Kidney (tissue), 14 donors: ENCODE measurements around the gene NTRK2. TPM values are rescaled to one million over a fixed set of nuclear protein-coding genes. Genes with fewer than 3 reads are reported as not detected.

Experiments
- DNase-seq, 5 donors: peaks; one replicate each; pipeline ENCODE4 v3.0.0-alpha.2; 2013 to 2020
- FAIRE-seq: peaks from 2 replicates; lab custom pipeline; 2012; peaks lifted over from hg19 to GRCh38; lab: Jason Lieb, UNC
- H3K27ac ChIP-seq, 2 donors: one replicate each; pipeline ENCODE4 v1.7.0; 2013; ENCODE audit warnings: low read depth in 2 of 2, low read length in 2 of 2, inconsistent platforms in 1 of 2
- H3K27me3 ChIP-seq: one replicate; pipeline ENCODE4 v1.7.1; 2013; ENCODE audit warnings: low read length, inconsistent platforms; ENCODE audit not compliant: control insufficient read depth, insufficient read depth
- H3K36me3 ChIP-seq, 3 donors: one replicate each; pipeline versions ENCODE4 v1.7.0 to v1.7.1; 2013; ENCODE audit warnings: low read length in 3 of 3, control low read depth in 1 of 3, inconsistent platforms in 1 of 3; ENCODE audit not compliant: insufficient read depth in 3 of 3, control insufficient read depth in 2 of 3
- H3K4me1 ChIP-seq, 3 donors: one replicate each; pipeline versions ENCODE4 v1.7.0 to v1.7.1; 2013; ENCODE audit warnings: low read length in 3 of 3, inconsistent platforms in 1 of 3, low read depth in 1 of 3; ENCODE audit not compliant: control insufficient read depth in 2 of 3, insufficient read depth in 2 of 3
- H3K4me3 ChIP-seq, 3 donors: one replicate each; pipeline versions ENCODE4 v1.7.0 to v1.8.1; 2013; ENCODE audit warnings: low read length in 3 of 3, control low read depth in 1 of 3, inconsistent platforms in 1 of 3
- H3K9ac ChIP-seq, 3 donors: one replicate each; pipeline versions ENCODE4 v1.7.0 to v1.7.1; 2013; ENCODE audit warnings: low read length in 3 of 3, control low read depth in 1 of 3, inconsistent platforms in 1 of 3
- H3K9me3 ChIP-seq, 3 donors: one replicate each; pipeline versions ENCODE4 v1.7.0 to v1.7.1; 2013; ENCODE audit warnings: low read length in 3 of 3, control low read depth in 1 of 3, inconsistent platforms in 1 of 3; ENCODE audit not compliant: control insufficient read depth in 2 of 3, insufficient read depth in 1 of 3
- CTCF ChIP-seq: IDR thresholded peaks from 3 replicates; pipeline ENCODE4 v1.5.1; 2012; ENCODE audit warnings: mild to moderate bottlenecking, moderate library complexity, borderline replicate concordance; ENCODE audit not compliant: insufficient read depth; ENCODE audit errors: extremely low read depth
- intact Hi-C: fragments of 100-400 bp; cut with DNase I; formaldehyde crosslinking; loops from one replicate; pipeline ENCODE4 v1.11.1; 2022
- polyA plus RNA-seq: library from polyadenylated mRNA; stranded (reverse); fragments of 350-450 nt; fragmentation: Illumina TruSeq; extraction: RNeasy Lipid Tissue Mini Kit (QIAGEN cat#74804); gene quantifications from one replicate; pipeline ENCODE4 v1.2.3, GENCODE V29; 2014; ENCODE audit warnings: low read depth, low replicate concordance; ENCODE audit not compliant: insufficient read depth
- total RNA-seq: library from RNA; stranded (reverse); fragmentation: NEBNext Ultra II Directional; extraction: Animal tissue kit (Norgen Biotek cat#: 25700); gene quantifications from one replicate; pipeline ENCODE4 v1.2.1, GENCODE V29; 2021
- donor health status: control.
- donor health status: control.
- donor health status: control.
- donor health status: control.
- donor health status: control.
- donor health status: DM: yes; HTN: yes; CAD: no.
- donor health status: Normal renal cell carcinoma (clear cell type).

Gene NTRK2
- total and polyA plus RNA-seq, 2 donors from 2014 or later = 20.0 to 41.2 TPM

GRCh38 chr9:84701801-84702200 lies 32.3 kb downstream of the NTRK2 start:
- Histone ChIP-seq H3K4me1 (no peaks in the 10 kb centered on the region), H3K36me3 (no peaks in the 10 kb centered on the region), H3K27me3 (no peaks in the 10 kb centered on the region), H3K9me3 (no peaks in the 10 kb centered on the region), H3K9ac (no peak overlapping the region), H3K4me3 (no peak overlapping the region), H3K27ac (no peak overlapping the region)
- intact Hi-C loops = no loop called here
- no peak for FAIRE-seq
- TF ChIP-seq CTCF = no peak
- no peak for DNase-seq

- no peak for DNase-seq
- no peaks in the 10 kb centered on the region for H3K36me3 ChIP-seq
- no peak overlapping the region for H3K27ac ChIP-seq
- TF ChIP-seq CTCF = no peak
- no peak overlapping the region for H3K9ac ChIP-seq
- no peak overlapping the region for H3K4me3 ChIP-seq
- H3K4me1 ChIP-seq = no peaks in the 10 kb centered on the region
- H3K9me3 ChIP-seq = no peaks in the 10 kb centered on the region
- FAIRE-seq = no peak
- no peaks in the 10 kb centered on the region for H3K27me3 ChIP-seq
- intact Hi-C loops = no loop called here
Measured at GRCh38 chr9:84702471-84702870, 32.9 kb downstream of the NTRK2 start.

GRCh38 chr9:84703793-84704192 lies 34.3 kb downstream of the NTRK2 start:
- Histone ChIP-seq H3K4me1 (no peaks in the 10 kb centered on the region), H3K27ac (no peak overlapping the region), H3K36me3 (no peaks in the 10 kb centered on the region), H3K4me3 (no peak overlapping the region), H3K9ac (no peak overlapping the region), H3K27me3 (no peaks in the 10 kb centered on the region), H3K9me3 (no peaks in the 10 kb centered on the region)
- DNase-seq (peak in 2 of 5 donors; percentile 74 to 81), FAIRE-seq (no peak)
- intact Hi-C loops = no loop called here
- TF ChIP-seq CTCF = no peak

GRCh38 chr9:84705128-84705527 lies 35.6 kb downstream of the NTRK2 start:
- Histone ChIP-seq H3K27ac (no peak overlapping the region), H3K9ac (no peak overlapping the region), H3K4me3 (no peak overlapping the region), H3K9me3 (no peaks in the 10 kb centered on the region), H3K27me3 (no peaks in the 10 kb centered on the region), H3K4me1 (no peaks in the 10 kb centered on the region), H3K36me3 (no peaks in the 10 kb centered on the region)
- FAIRE-seq (no peak), DNase-seq (no peak)
- TF ChIP-seq CTCF = no peak
- intact Hi-C loops = no loop called here
